ENCODE measurements around the gene S100A4.

Gene S100A4

GRCh38 chr1:153547560-153548551 is 2.2 kb upstream of the S100A4 start:
- no peak for TF ChIP-seq CTCF (IDR thresholded peaks at IDR 0.05; ENCODE audit: low read depth, low read length, missing control alignments)
- no peak for DNase-seq (ENCODE audit: low read depth)
- no peak overlapping the region for H3K4me3 ChIP-seq (ENCODE audit: low read depth, low read length)

DNA sequence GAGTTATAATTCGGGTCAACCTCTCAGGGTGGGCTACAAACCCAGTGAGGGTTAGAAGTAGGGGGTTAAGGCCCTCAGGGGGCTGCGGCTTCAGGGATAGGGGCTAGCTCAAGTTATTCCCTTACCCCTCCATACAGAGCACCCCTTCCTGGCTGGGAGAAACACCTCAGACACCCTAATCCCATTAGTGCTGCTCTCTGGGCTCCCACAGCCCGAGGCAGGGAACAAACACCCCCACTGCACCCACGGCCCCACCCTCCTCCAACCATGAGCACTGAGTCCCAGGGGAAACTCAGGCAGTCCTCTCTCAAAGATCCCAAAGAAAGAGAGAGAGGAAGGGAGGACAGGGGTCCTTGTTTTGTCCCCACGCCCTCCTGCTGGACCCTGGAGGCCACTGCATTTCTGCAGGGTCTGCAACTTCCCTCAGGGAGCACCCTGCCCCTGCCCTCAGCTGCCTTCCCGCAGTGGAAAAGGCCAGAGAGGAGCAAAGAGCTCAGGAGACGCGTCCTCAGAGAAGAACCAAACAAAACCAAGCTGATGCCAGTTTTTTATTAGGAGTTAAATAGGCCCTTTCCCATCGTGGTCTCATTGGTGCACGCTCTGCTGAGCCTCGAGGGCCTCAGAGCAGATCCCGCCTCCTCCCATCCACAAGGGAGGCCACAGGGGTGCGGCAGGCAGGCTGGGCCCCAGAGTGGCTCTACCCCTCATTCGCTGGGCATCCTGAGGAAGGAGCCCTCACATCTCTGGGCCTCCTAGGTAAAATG is 1.4 kb upstream of the S100A4 start:
- no peak for DNase-seq (ENCODE audit: low read depth)
- H3K4me3 ChIP-seq (ENCODE audit: low read depth, low read length): no peak overlapping the region

GRCh38 chr1:153546371-153546770 is 765 bp upstream of the S100A4 start:
- H3K4me3 ChIP-seq (ENCODE audit: low read depth, low read length): no peak overlapping the region

More for the DNA sequence above, 1.4 kb upstream of the S100A4 start:
- TF ChIP-seq CTCF (IDR thresholded peaks at IDR 0.05; ENCODE audit: low read depth, low read length, missing control alignments): no peak

DNA sequence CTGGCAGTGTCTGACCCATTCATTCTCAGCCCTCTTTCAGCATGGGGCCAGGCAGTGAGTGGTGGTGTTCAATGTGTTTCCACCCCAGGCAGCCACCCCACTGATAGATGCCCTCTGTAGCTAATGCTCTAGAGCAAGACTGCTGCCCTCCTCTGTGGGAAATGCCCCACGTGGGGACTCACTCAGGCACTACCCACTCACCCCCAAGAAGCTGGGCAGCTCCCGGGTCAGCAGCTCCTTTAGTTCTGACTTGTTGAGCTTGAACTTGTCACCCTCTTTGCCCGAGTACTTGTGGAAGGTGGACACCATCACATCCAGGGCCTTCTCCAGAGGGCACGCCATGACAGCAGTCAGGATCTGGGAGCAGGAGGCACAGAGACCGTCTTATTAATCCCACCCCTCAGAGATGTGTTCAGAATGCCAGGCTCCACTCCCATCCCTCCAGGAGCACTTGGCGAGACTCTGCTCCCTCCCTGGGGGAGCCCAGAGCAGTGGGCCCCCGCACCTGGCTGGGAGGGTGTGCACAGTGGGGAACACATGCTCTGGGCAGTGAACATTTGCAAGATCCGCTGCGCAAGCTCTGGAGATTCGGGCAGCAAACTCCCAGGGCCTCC is 1.0 kb downstream of the S100A4 start:
- H3K4me3 ChIP-seq (ENCODE audit: low read depth, low read length): no peak overlapping the region
- no peak for TF ChIP-seq CTCF (IDR thresholded peaks at IDR 0.05; ENCODE audit: low read depth, low read length, missing control alignments)
- DNase-seq (ENCODE audit: low read depth): no peak

More at GRCh38 chr1:153546371-153546770, 765 bp upstream of the S100A4 start:
- no peak for TF ChIP-seq CTCF (IDR thresholded peaks at IDR 0.05; ENCODE audit: low read depth, low read length, missing control alignments)
- no peak for DNase-seq (ENCODE audit: low read depth)

- DNase-seq (ENCODE audit: low read depth): no peak
- TF ChIP-seq CTCF (IDR thresholded peaks at IDR 0.05; ENCODE audit: low read depth, low read length, missing control alignments): no peak
- no peak overlapping the region for H3K4me3 ChIP-seq (ENCODE audit: low read depth, low read length)
Measured at GRCh38 chr1:153543736-153544135, 1.9 kb downstream of the S100A4 start.

DNA sequence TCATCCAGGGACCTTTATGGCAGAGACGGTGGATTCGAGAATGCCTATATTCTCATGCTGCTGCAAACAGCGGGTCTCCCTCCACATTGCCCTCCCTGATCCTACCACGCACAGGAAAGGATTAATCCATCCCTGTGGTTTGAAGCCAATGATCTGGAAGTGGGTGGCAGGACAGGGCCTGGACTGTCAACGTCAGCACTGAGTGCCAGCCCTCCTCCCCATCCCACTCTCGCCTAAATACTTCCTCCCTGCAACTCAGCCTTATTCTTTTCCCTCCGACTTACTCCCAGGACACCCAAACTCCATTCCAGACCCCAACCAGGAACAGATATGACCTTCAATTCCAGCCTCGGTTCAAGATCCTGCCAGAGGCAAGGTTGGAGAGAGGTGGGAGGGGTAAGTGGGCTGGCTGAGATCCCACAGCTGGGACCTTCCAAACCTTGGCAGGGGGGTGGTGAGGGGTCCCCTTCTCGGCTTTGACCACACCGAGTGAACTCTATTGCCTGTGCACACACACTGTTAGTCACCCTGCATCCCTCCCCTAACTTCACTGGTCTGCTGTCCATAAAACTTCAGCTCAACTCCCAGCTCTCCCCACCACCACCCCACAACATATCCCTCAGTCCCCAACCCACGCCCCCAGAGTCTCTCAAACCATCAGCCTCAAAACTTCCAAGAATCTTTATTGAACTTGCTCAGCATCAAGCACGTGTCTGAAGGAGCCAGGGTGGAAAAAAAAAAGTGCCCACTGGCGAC is 2.5 kb downstream of the S100A4 start:
- TF ChIP-seq CTCF (IDR thresholded peaks at IDR 0.05; ENCODE audit: low read depth, low read length, missing control alignments): no peak
- no peak for DNase-seq (ENCODE audit: low read depth)
- no peak overlapping the region for H3K4me3 ChIP-seq (ENCODE audit: low read depth, low read length)

All from GM12864 (cell line).